Raji (cell line): ENCODE measurements around the gene PDGFC.

Experiments used
- POLR2A ChIP-seq: IDR thresholded peaks from 2 replicates; pipeline ENCODE4 v1.6.1; 2011; ENCODE audit warnings: low read depth, low read length, control low read depth; ENCODE audit not compliant: insufficient read depth

Gene PDGFC

DNA sequence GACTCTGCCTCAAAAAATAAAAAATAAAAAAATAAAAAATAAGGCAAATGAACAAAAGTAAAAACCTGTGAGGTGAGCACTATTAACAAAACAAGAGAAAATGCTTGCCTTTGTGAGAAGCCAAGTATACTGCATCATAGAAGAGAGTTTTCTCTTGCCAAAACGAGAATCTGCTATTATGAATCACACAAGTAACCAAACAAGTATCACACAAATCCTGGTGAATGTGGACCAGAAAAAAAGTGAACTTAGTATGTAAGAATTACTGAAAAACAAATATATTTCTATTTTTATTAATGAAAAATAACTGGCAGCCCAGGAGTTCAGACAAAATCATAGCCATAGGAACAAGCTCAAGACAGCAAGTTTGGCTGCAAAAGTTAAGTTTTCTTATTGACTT is 193.5 kb downstream of the PDGFC start:
- no peak for TF ChIP-seq POLR2A

DNA sequence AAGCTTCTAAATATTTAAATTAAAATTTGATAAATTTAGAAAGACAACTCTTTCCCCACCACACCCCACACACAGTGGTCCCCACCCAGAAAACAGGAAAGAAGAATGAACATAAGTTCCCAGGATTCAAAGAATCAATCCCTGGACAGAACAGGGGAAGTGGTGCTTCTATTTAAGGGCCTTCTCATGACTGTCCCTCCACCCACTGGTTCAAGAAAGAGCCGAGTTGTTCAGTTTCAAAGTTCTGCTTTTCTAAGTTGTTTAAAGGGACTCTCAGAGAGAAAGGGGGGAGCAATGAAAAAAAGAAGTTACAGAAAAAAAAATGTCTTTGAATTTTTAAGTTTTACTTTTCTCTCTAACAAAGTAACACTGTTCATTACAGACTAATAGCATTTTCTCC is 195.8 kb downstream of the PDGFC start:
- no peak for TF ChIP-seq POLR2A

DNA sequence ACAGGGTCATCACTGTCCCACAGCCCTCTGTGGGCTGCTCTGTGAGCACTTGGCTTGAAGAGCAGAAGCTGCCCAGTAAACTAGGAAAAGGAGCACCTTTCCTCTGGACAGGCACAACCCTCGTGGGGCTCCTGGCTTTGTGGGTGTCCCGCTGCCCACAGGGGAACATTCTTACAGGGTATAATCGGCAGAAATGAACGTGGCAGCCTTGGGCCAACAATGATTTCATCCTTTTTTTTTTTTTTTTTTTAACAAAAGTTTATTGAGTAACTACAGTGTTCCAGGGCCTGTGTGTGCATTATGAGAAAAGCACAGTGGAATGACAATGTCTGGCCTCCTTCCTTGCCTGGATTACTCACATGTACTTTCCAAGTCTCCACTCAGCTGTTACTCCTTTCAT is 197.2 kb downstream of the PDGFC start:
- no peak for TF ChIP-seq POLR2A

DNA sequence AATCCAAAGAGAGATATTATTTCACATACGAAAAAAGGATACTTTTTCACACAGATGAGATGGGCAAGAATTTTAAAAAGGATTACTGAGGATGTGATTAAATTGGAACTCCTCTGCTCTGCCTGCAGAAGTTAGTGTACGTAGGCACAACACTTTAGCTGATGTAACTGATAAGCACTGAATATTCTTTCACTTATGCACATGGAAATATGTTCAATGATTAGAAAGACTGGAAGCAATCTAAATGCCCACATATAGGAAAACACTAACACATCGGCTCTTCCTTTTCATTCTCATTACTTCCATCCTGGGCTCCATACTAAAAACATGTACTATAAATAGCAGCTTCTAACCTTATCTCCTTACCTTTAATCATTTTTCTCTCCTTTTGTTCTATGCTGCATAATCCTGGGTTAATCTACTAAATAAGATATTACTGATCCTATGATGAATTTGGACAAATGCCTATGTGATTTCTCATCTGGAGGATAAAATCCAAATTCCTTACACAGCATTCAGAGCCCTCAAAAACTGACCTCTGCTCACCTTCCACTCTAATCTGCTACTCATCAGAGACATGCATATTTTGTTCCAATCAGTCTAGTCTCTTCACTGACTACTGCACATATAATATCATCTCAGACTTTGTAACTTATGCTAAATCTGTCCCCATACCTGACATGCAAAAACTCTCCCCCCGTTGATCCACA is 197.8 kb downstream of the PDGFC start:
- TF ChIP-seq POLR2A, result no peak

GRCh38 chr4:156771171-156771837 is 200.3 kb downstream of the PDGFC start:
- TF ChIP-seq POLR2A, result no peak

GRCh38 chr4:156770140-156770539 is 201.5 kb downstream of the PDGFC start:
- no peak for TF ChIP-seq POLR2A

DNA sequence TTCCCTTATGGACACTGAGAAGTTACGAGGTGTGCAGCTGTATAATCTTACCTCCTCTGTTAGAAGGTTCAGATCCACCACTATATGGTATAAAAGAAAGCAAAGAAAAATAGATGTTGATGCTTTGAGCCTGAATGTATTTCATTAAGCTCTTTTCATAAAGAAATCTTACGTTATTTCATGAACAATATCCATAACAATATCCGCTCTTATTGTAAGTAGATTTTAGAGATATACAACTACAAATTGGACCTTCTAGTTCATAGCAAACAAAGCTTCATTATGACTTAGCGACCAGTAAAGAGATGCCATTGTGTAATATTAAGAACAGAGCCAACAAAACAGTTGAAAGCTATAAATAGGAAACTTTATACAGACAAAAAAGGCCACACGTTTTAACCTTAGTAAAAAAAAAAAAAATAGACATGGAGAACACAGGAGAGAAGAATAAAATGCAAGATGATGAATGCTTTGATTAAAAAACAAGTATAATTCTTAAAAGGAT is 203.6 kb downstream of the PDGFC start:
- TF ChIP-seq POLR2A, result no peak

GRCh38 chr4:156766846-156767245 is 204.8 kb downstream of the PDGFC start:
- no peak for TF ChIP-seq POLR2A

GRCh38 chr4:156765277-156765676 is 206.3 kb downstream of the PDGFC start:
- no peak for TF ChIP-seq POLR2A

DNA sequence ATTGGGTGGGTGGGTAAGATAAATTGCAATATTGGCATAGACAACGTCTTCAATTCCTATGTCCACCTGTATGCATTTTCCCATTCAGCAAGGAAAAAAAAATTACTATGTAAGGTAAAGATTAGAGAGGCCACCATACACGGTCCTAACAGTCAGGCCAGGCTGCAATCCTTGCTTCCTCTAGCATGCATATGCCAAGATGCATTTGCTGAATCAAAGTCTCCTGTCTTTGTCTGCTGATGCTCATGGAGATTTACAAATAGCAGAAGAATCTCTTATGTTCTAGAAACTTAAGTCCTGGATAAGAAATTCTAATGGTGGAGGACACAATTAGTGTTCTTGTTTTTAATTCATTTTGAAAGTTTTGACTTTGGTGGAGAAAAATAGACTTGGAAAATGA is 206.8 kb downstream of the PDGFC start:
- TF ChIP-seq POLR2A, result no peak

DNA sequence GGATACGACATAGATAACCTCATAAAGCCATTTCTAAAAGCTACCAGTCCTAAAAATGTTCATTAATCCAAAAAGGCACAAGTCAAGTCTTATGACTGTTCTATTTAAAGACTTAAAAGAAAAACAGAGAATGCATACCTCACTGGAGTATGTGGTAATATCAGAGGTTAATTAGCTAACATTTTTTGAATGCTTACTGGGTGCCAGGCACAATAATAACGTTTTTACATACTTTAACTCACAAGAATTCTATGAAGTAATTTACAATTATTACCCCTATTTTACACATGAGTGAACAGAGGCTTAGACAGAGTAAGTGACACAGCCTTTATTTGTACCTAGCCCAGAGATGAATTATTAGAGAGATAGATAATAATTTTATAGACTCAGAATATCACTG is 207.5 kb downstream of the PDGFC start:
- TF ChIP-seq POLR2A, result no peak

- no peak for TF ChIP-seq POLR2A
These were observed 208.1 kb downstream of the PDGFC start for GRCh38 chr4:156763511-156763910.

- TF ChIP-seq POLR2A, result no peak
These were observed 208.7 kb downstream of the PDGFC start for GRCh38 chr4:156762851-156763250.

DNA sequence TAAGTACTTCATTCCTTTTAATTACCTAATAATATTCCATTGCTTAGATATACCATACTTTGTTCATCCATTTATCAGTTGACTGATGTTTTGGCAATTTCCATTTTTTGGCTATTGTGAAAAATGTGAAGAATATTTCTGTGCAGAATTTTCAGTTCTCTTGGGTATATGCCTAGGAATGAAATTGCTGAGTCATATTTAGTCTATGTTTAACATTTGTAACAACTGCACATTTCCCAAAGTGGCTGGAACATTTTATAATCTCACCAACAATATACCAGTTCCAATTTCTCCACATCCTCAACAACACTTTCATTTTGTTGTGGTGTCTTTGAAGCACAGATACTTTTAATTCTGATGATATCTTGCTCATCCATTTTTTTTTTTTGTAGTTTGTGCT is 215.5 kb downstream of the PDGFC start:
- TF ChIP-seq POLR2A, result no peak

- TF ChIP-seq POLR2A, result no peak
These were observed 216.6 kb downstream of the PDGFC start for GRCh38 chr4:156754832-156755570.

DNA sequence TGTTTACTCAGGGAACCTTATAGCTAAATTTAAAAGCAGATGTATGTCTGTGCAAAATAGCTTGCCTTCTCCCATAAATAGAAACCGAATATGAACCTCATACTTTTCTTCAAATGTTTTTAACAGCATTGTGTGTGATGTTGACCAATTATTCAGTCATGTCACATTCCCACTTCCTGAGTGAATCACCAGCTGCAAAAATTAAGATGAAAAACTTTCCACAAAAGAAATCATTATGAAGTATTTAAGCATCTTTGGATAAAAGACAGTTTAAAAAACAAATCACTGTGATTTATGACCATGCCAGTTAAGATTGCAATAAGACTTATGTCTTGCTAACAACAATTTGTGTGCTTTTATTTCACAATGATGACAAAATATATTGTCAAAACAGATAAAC is 220.1 kb downstream of the PDGFC start:
- no peak for TF ChIP-seq POLR2A
